ENCODE measurements around the gene KCNK16. TPM values are rescaled to one million over a fixed set of nuclear protein-coding genes. Genes with fewer than 3 reads are reported as not detected.

Gene KCNK16
- total RNA-seq (not detected), polyA plus RNA-seq (not detected)
- long read RNA-seq, donor 1, result 0 reads
- long read RNA-seq, donor 2, result 0 reads

GRCh38 chr6:39322306-39322850 lies at the start of gene KCNK16:
Gene KCNK16 (minus strand): TSS chr6:39322702. CDS start chr6:39322540, 162 bp downstream.
- Histone ChIP-seq H3K27ac (ENCODE audit: low read depth in 1 of 2, low read length in 2 of 2) (no peak within 1 kb of the TSS), H3K4me3 (ENCODE audit: low read length in 2 of 2) (no peak within 1 kb of the TSS), H3K36me3 (ENCODE audit: control insufficient read depth in 1 of 2, insufficient read depth in 2 of 2, low read length in 1 of 2) (no peaks in the 10 kb centered on the region), H3K4me1 (ENCODE audit: control insufficient read depth in 1 of 2, insufficient read depth in 2 of 2, low read length in 2 of 2) (no peaks in the 10 kb centered on the region), H3K27me3 (ENCODE audit: control insufficient read depth in 1 of 2, insufficient read depth in 2 of 2, low read length in 1 of 2) (no peaks in the 10 kb centered on the region), H3K9me3 (ENCODE audit: control insufficient read depth, low read length) (no peaks in the 10 kb centered on the region)
- intact Hi-C loops (cut with DNase I), result no loop called here
- WGBS, 2 donors, result 85 to 86% methylated on average over 11 of the region's 11 CpGs
- ATAC-seq (ENCODE audit: low FRiP score) (no peak), DNase-seq (no peak)

- no peak overlapping the region for H3K4me3 ChIP-seq (ENCODE audit: low read length in 2 of 2)
- ATAC-seq (ENCODE audit: low FRiP score) (no peak), DNase-seq (no peak)
- peaks cover 0 to 4% of the 10 kb centered on the region in 2 donors for H3K4me1 ChIP-seq (ENCODE audit: control insufficient read depth in 1 of 2, insufficient read depth in 2 of 2, low read length in 2 of 2)
- H3K27ac ChIP-seq (ENCODE audit: low read depth in 1 of 2, low read length in 2 of 2), result no peak overlapping the region
- no peaks in the 10 kb centered on the region for H3K36me3 ChIP-seq (ENCODE audit: control insufficient read depth in 1 of 2, insufficient read depth in 2 of 2, low read length in 1 of 2)
- H3K27me3 ChIP-seq (ENCODE audit: control insufficient read depth in 1 of 2, insufficient read depth in 2 of 2, low read length in 1 of 2), result no peaks in the 10 kb centered on the region
- 3 to 10% methylated on average over 3 of the region's 3 CpGs for WGBS, 2 donors
- H3K9me3 ChIP-seq (ENCODE audit: control insufficient read depth, low read length), result no peaks in the 10 kb centered on the region
- intact Hi-C loops (cut with DNase I), result loop anchor here in 1 of 2 donors (10.0 kb wide), 2 partner anchors 344 to 424 kb away; partner anchors contain the start of gene DAAM2
Observed at GRCh38 chr6:39370390-39370789, 47.9 kb upstream of the KCNK16 start.

GRCh38 chr6:39369987-39370386 lies 47.5 kb upstream of the KCNK16 start:
- Histone ChIP-seq H3K4me3 (ENCODE audit: low read length in 2 of 2) (no peak overlapping the region), H3K36me3 (ENCODE audit: control insufficient read depth in 1 of 2, insufficient read depth in 2 of 2, low read length in 1 of 2) (no peaks in the 10 kb centered on the region), H3K4me1 (ENCODE audit: control insufficient read depth in 1 of 2, insufficient read depth in 2 of 2, low read length in 2 of 2) (peaks cover 0 to 4% of the 10 kb centered on the region in 2 donors), H3K9me3 (ENCODE audit: control insufficient read depth, low read length) (no peaks in the 10 kb centered on the region), H3K27ac (ENCODE audit: low read depth in 1 of 2, low read length in 2 of 2) (no peak overlapping the region), H3K27me3 (ENCODE audit: control insufficient read depth in 1 of 2, insufficient read depth in 2 of 2, low read length in 1 of 2) (no peaks in the 10 kb centered on the region)
- intact Hi-C loops (cut with DNase I), result loop anchor here in 1 of 2 donors (10.0 kb wide), 3 partner anchors 345 to 935 kb away; partner anchors contain the start of gene DAAM2
- ATAC-seq (ENCODE audit: low FRiP score) (peak; percentile 40), DNase-seq (no peak)
- WGBS, 2 donors, result 4% methylated on average over 1 of the region's 1 CpG

- ATAC-seq (ENCODE audit: low FRiP score), result no peak
- intact Hi-C loops (cut with DNase I), result loop anchor here in 1 of 2 donors (10.0 kb wide), 1 partner anchor 937 kb away; no protein-coding TSS in a partner anchor
- no peak overlapping the region for H3K4me3 ChIP-seq (ENCODE audit: low read length in 2 of 2)
- H3K27ac ChIP-seq (ENCODE audit: low read depth in 1 of 2, low read length in 2 of 2), result no peak overlapping the region
- H3K4me1 ChIP-seq (ENCODE audit: control insufficient read depth in 1 of 2, insufficient read depth in 2 of 2, low read length in 2 of 2), result peaks cover 0 to 4% of the 10 kb centered on the region in 2 donors
- DNase-seq, result no peak
- H3K27me3 ChIP-seq (ENCODE audit: control insufficient read depth in 1 of 2, insufficient read depth in 2 of 2, low read length in 1 of 2), result no peaks in the 10 kb centered on the region
- no peaks in the 10 kb centered on the region for H3K9me3 ChIP-seq (ENCODE audit: control insufficient read depth, low read length)
- WGBS, 2 donors, result 88 to 91% methylated on average over 3 of the region's 3 CpGs
- no peaks in the 10 kb centered on the region for H3K36me3 ChIP-seq (ENCODE audit: control insufficient read depth in 1 of 2, insufficient read depth in 2 of 2, low read length in 1 of 2)
Observed at GRCh38 chr6:39367700-39368099, 45.2 kb upstream of the KCNK16 start.

GRCh38 chr6:39366931-39367618 lies 44.6 kb upstream of the KCNK16 start:
- intact Hi-C loops (cut with DNase I), result loop anchor here in 1 of 2 donors (10.0 kb wide), 1 partner anchor 938 kb away; no protein-coding TSS in a partner anchor

GRCh38 chr6:39365281-39366074 lies 43.0 kb upstream of the KCNK16 start:
- DNase-seq (no peak), ATAC-seq (ENCODE audit: low FRiP score) (no peak)
- H3K4me1 ChIP-seq (ENCODE audit: control insufficient read depth in 1 of 2, insufficient read depth in 2 of 2, low read length in 2 of 2), result peaks cover 0 to 4% of the 10 kb centered on the region in 2 donors
- H3K4me3 ChIP-seq (ENCODE audit: low read length in 2 of 2), result no peak overlapping the region
- no peaks in the 10 kb centered on the region for H3K9me3 ChIP-seq (ENCODE audit: control insufficient read depth, low read length)
- H3K27ac ChIP-seq (ENCODE audit: low read depth in 1 of 2, low read length in 2 of 2), result no peak overlapping the region
- intact Hi-C loops (cut with DNase I), result loop anchor here in 1 of 2 donors (10.0 kb wide), 1 partner anchor 939 kb away; no protein-coding TSS in a partner anchor
- H3K36me3 ChIP-seq (ENCODE audit: control insufficient read depth in 1 of 2, insufficient read depth in 2 of 2, low read length in 1 of 2), result no peaks in the 10 kb centered on the region
- H3K27me3 ChIP-seq (ENCODE audit: control insufficient read depth in 1 of 2, insufficient read depth in 2 of 2, low read length in 1 of 2), result no peaks in the 10 kb centered on the region
- WGBS, 2 donors, result 93 to 95% methylated on average over 13 of the region's 13 CpGs

More at GRCh38 chr6:39366931-39367618, 44.6 kb upstream of the KCNK16 start:
- Histone ChIP-seq H3K4me1 (ENCODE audit: control insufficient read depth in 1 of 2, insufficient read depth in 2 of 2, low read length in 2 of 2) (peaks cover 0 to 4% of the 10 kb centered on the region in 2 donors), H3K9me3 (ENCODE audit: control insufficient read depth, low read length) (no peaks in the 10 kb centered on the region), H3K27me3 (ENCODE audit: control insufficient read depth in 1 of 2, insufficient read depth in 2 of 2, low read length in 1 of 2) (no peaks in the 10 kb centered on the region), H3K36me3 (ENCODE audit: control insufficient read depth in 1 of 2, insufficient read depth in 2 of 2, low read length in 1 of 2) (no peaks in the 10 kb centered on the region), H3K4me3 (ENCODE audit: low read length in 2 of 2) (no peak overlapping the region), H3K27ac (ENCODE audit: low read depth in 1 of 2, low read length in 2 of 2) (no peak overlapping the region)
- WGBS, 2 donors, result 65 to 69% methylated on average over 9 of the region's 9 CpGs
- no peak for ATAC-seq (ENCODE audit: low FRiP score)
- no peak for DNase-seq

GRCh38 chr6:39363280-39363679 lies 40.8 kb upstream of the KCNK16 start:
- intact Hi-C loops (cut with DNase I), result loop anchor here (5.0 to 10.0 kb wide), 2 partner anchors 529 to 942 kb away; no protein-coding TSS in a partner anchor
- H3K27ac ChIP-seq (ENCODE audit: low read depth in 1 of 2, low read length in 2 of 2), result no peak overlapping the region
- no peaks in the 10 kb centered on the region for H3K27me3 ChIP-seq (ENCODE audit: control insufficient read depth in 1 of 2, insufficient read depth in 2 of 2, low read length in 1 of 2)
- H3K4me1 ChIP-seq (ENCODE audit: control insufficient read depth in 1 of 2, insufficient read depth in 2 of 2, low read length in 2 of 2), result no peaks in the 10 kb centered on the region
- ATAC-seq (ENCODE audit: low FRiP score) (no peak), DNase-seq (no peak)
- WGBS, 2 donors, result 93% methylated on average over 8 of the region's 8 CpGs
- no peaks in the 10 kb centered on the region for H3K9me3 ChIP-seq (ENCODE audit: control insufficient read depth, low read length)
- H3K36me3 ChIP-seq (ENCODE audit: control insufficient read depth in 1 of 2, insufficient read depth in 2 of 2, low read length in 1 of 2), result no peaks in the 10 kb centered on the region
- no peak overlapping the region for H3K4me3 ChIP-seq (ENCODE audit: low read length in 2 of 2)

GRCh38 chr6:39362487-39362865 lies 40.0 kb upstream of the KCNK16 start:
- no peaks in the 10 kb centered on the region for H3K9me3 ChIP-seq (ENCODE audit: control insufficient read depth, low read length)
- intact Hi-C loops (cut with DNase I), result loop anchor here (5.0 to 10.0 kb wide), 2 partner anchors 530 to 942 kb away; no protein-coding TSS in a partner anchor
- ATAC-seq (ENCODE audit: low FRiP score), result no peak
- H3K4me3 ChIP-seq (ENCODE audit: low read length in 2 of 2), result no peak overlapping the region
- DNase-seq, result no peak
- 31 to 51% methylated on average over 3 of the region's 3 CpGs for WGBS, 2 donors
- no peaks in the 10 kb centered on the region for H3K4me1 ChIP-seq (ENCODE audit: control insufficient read depth in 1 of 2, insufficient read depth in 2 of 2, low read length in 2 of 2)
- H3K36me3 ChIP-seq (ENCODE audit: control insufficient read depth in 1 of 2, insufficient read depth in 2 of 2, low read length in 1 of 2), result no peaks in the 10 kb centered on the region
- H3K27me3 ChIP-seq (ENCODE audit: control insufficient read depth in 1 of 2, insufficient read depth in 2 of 2, low read length in 1 of 2), result no peaks in the 10 kb centered on the region
- H3K27ac ChIP-seq (ENCODE audit: low read depth in 1 of 2, low read length in 2 of 2), result no peak overlapping the region

Measured in aorta (tissue), 5 donors.